HepG2 (cell line): ENCODE measurements around the gene MVP. TPM values are rescaled to one million over a fixed set of nuclear protein-coding genes. Genes with fewer than 3 reads are reported as not detected.

Experiments
- ARNT ChIP-seq: fragments of 450-650 bp; IDR thresholded peaks from 2 replicates; pipeline ENCODE4 v1.6.1; 2017
- FOXA3 ChIP-seq: IDR thresholded peaks from 2 replicates; pipeline ENCODE4 v1.6.1; 2016; ENCODE audit warnings: missing genetic modification reagents, missing compliant biosample characterization
- MYC ChIP-seq: sonication (generic); formaldehyde crosslinking; IDR thresholded peaks from 2 replicates; pipeline ENCODE4 v1.9.0; 2021; ENCODE audit warnings: missing genetic modification reagents, borderline replicate concordance
- POLR2G ChIP-seq: fragments of 200-400 bp; formaldehyde crosslinking; IDR thresholded peaks from 2 replicates; pipeline ENCODE4 v1.6.1; 2018; ENCODE audit warnings: mild to moderate bottlenecking, low read depth, low read length, moderate library complexity
- SALL2 ChIP-seq: sonication (generic); formaldehyde crosslinking; IDR thresholded peaks from 2 replicates; pipeline ENCODE4 v1.8.1; 2023; ENCODE audit warnings: mild to moderate bottlenecking, missing genetic modification reagents, inconsistent platforms
- TCF12 ChIP-seq, 2 experiments: fragments of 450-650 bp in 1 of 2; sonication (generic) in 1 of 2; formaldehyde crosslinking in 1 of 2; IDR thresholded peaks; 2 replicates each; pipeline versions ENCODE4 v1.6.1 to v1.8.0; 2017 to 2022; ENCODE audit warnings: antibody characterized with exemption in 1 of 2, mild to moderate bottlenecking in 1 of 2, missing genetic modification reagents in 1 of 2, moderate library complexity in 1 of 2
- ZFY ChIP-seq: sonication (generic); formaldehyde crosslinking; IDR thresholded peaks from 2 replicates; pipeline ENCODE4 v1.4.0; 2020; ENCODE audit warnings: missing genetic modification reagents
- ZNF224 ChIP-seq: sonication (generic); formaldehyde crosslinking; IDR thresholded peaks from 2 replicates; pipeline ENCODE4 v1.5.0; 2020; ENCODE audit warnings: mild to moderate bottlenecking, missing genetic modification reagents
- ZNF234 ChIP-seq: sonication (generic); formaldehyde crosslinking; conservative IDR thresholded peaks from 2 replicates; pipeline ENCODE4 v1.5.1; 2020; ENCODE audit warnings: mild to moderate bottlenecking, missing genetic modification reagents
- ZNF335 ChIP-seq: sonication (generic); formaldehyde crosslinking; IDR thresholded peaks from 2 replicates; pipeline ENCODE4 v1.4.0; 2020; ENCODE audit warnings: missing genetic modification reagents
- ZNF558 ChIP-seq: sonication (generic); formaldehyde crosslinking; IDR thresholded peaks from 2 replicates; pipeline ENCODE4 v1.9.0; 2022; ENCODE audit warnings: mild to moderate bottlenecking, missing genetic modification reagents, borderline replicate concordance
- ZNF652 ChIP-seq: IDR thresholded peaks from 2 replicates; pipeline ENCODE4 v1.6.1; 2016; ENCODE audit warnings: low read depth, borderline replicate concordance
- polyA plus RNA-seq, 8 experiments: library from polyadenylated mRNA; depleted of rRNA in 3 of 8; stranded (reverse) in 7 of 8; unstranded in 1 of 8; fragments of >200 nt; fragmentation: Illumina TruSeq in 4 of 8; extraction: Trizol in 4 of 8; gene quantifications; 2 replicates each; pipeline versions ENCODE4 v1.2.1 to v1.2.3, GENCODE V29; 2011 to 2016; ENCODE audit warnings: low read depth in 4 of 8, missing spikeins in 1 of 8, mixed read lengths in 1 of 8; ENCODE audit not compliant: insufficient read depth in 1 of 8
- total RNA-seq, 5 experiments: library from RNA; depleted of rRNA; stranded (reverse); fragments of >200 nt; fragmentation: Illumina TruSeq; extraction: Trizol; gene quantifications; 2 replicates each; pipeline ENCODE4 v1.2.3, GENCODE V29; 2016; ENCODE audit warnings: low read depth in 1 of 5
- TF ChIP-seq, protein P1 (sequence below): sonication (generic); formaldehyde crosslinking; conservative IDR thresholded peaks from 2 replicates; pipeline ENCODE4 v1.4.0; 2020; ENCODE audit warnings: missing genetic modification reagents
- TF ChIP-seq, protein P2 (sequence below): IDR thresholded peaks from 2 replicates; pipeline ENCODE4 v1.6.1; 2016; ENCODE audit warnings: mild to moderate bottlenecking, missing biosample characterization, missing genetic modification reagents
- TF ChIP-seq, protein P3 (sequence below): sonication (generic); formaldehyde crosslinking; IDR thresholded peaks from 2 replicates; pipeline ENCODE4 v1.5.1; 2020; ENCODE audit warnings: missing genetic modification reagents, mild to moderate bottlenecking, borderline replicate concordance
- TF ChIP-seq, protein P4 (sequence below): fragments of 450-650 bp; IDR thresholded peaks from 2 replicates; pipeline ENCODE4 v1.6.1; 2016
- TF ChIP-seq, protein P5 (sequence below): sonication (generic); formaldehyde crosslinking; IDR thresholded peaks from 2 replicates; pipeline ENCODE4 v1.8.0; 2022; ENCODE audit warnings: mild to moderate bottlenecking, missing genetic modification reagents; ENCODE audit not compliant: insufficient replicate concordance
- TF ChIP-seq, protein P6 (sequence below): sonication (generic); formaldehyde crosslinking; IDR thresholded peaks from 2 replicates; pipeline ENCODE4 v1.4.0; 2020; ENCODE audit warnings: mild to moderate bottlenecking, missing genetic modification reagents

The MVP gene
- total and polyA plus RNA-seq, 2 of the 13 experiments (the other 11 are each of a cell fraction or from before 2014, with no cell fraction given) = 22.9 to 43.5 TPM

DNA sequence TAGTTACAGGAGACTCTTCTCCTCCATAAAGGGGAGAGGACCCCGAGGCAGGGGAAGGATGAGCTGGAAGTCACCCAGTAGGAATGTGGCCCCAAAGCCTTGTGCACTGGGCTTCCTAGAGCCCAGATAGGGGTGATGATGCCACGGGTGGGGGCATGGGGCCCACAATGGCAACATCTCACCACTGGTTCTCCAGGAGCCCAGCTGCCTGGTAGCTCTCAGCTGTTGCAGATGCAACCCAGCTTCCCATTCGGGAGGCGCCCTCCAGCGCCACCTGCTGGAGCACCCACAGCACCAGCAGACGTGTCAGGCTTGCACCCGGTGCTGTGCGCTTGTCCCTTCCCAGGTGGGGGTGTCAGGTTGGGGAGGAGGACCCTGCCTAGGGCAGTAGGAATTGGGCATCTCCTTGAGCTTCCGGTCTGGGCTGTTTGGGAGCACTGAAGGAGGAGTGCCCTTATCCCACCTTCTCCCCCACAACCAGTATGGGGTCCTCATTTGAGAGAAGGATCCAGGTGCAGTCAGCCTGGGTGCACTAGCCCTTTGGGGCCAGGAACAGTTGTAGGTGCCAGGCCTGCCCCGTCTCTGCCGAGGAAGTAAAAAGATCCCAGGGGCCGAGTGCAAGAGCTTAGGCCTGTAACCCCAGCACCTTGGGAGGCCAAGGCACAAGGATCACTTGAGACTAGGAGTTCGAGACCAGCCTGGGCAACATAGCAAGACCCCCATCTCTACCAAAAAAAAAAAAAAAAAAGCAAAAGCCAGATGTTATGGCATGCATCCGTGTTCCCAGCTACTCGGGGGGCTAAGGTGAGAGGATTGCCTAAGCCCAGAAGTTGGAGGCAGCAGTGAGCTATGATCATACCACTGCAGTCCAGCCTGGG is 28.4 kb downstream of the MVP start (continued):
- TF ChIP-seq TCF12 (IDR thresholded peaks at IDR 0.05) (no peak), TCF12 (CRISPR knock-in tag; IDR thresholded peaks at IDR 0.05) (no peak), ZNF652 (CRISPR knock-in tag) (no peak), FOXA3 (CRISPR knock-in tag) (0 out of 2 replicates have a peak, but pooled peaks have one; percentile 48), ZNF234 (CRISPR knock-in tag) (no peak), SALL2 (CRISPR knock-in tag) (peak; percentile 64), ZNF224 (CRISPR knock-in tag) (no peak), ARNT (no peak), ZNF335 (no peak), MYC (CRISPR knock-in tag) (peak; percentile 68; the same call in 1 of the 2 replicates), ZNF558 (no peak), POLR2G (no peak), ZFY (CRISPR knock-in tag) (0 out of 2 replicates have a peak, but pooled peaks have one; percentile 14)
- TF ChIP-seq, protein P1, sequence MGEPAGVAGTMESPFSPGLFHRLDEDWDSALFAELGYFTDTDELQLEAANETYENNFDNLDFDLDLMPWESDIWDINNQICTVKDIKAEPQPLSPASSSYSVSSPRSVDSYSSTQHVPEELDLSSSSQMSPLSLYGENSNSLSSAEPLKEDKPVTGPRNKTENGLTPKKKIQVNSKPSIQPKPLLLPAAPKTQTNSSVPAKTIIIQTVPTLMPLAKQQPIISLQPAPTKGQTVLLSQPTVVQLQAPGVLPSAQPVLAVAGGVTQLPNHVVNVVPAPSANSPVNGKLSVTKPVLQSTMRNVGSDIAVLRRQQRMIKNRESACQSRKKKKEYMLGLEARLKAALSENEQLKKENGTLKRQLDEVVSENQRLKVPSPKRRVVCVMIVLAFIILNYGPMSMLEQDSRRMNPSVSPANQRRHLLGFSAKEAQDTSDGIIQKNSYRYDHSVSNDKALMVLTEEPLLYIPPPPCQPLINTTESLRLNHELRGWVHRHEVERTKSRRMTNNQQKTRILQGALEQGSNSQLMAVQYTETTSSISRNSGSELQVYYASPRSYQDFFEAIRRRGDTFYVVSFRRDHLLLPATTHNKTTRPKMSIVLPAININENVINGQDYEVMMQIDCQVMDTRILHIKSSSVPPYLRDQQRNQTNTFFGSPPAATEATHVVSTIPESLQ (CRISPR knock-in tag) = no peak
- TF ChIP-seq, protein P2, sequence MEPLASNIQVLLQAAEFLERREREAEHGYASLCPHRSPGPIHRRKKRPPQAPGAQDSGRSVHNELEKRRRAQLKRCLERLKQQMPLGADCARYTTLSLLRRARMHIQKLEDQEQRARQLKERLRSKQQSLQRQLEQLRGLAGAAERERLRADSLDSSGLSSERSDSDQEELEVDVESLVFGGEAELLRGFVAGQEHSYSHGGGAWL (CRISPR knock-in tag) = no peak
- TF ChIP-seq, protein P3, sequence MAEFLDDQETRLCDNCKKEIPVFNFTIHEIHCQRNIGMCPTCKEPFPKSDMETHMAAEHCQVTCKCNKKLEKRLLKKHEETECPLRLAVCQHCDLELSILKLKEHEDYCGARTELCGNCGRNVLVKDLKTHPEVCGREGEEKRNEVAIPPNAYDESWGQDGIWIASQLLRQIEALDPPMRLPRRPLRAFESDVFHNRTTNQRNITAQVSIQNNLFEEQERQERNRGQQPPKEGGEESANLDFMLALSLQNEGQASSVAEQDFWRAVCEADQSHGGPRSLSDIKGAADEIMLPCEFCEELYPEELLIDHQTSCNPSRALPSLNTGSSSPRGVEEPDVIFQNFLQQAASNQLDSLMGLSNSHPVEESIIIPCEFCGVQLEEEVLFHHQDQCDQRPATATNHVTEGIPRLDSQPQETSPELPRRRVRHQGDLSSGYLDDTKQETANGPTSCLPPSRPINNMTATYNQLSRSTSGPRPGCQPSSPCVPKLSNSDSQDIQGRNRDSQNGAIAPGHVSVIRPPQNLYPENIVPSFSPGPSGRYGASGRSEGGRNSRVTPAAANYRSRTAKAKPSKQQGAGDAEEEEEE = no peak
- TF ChIP-seq, protein P4, sequence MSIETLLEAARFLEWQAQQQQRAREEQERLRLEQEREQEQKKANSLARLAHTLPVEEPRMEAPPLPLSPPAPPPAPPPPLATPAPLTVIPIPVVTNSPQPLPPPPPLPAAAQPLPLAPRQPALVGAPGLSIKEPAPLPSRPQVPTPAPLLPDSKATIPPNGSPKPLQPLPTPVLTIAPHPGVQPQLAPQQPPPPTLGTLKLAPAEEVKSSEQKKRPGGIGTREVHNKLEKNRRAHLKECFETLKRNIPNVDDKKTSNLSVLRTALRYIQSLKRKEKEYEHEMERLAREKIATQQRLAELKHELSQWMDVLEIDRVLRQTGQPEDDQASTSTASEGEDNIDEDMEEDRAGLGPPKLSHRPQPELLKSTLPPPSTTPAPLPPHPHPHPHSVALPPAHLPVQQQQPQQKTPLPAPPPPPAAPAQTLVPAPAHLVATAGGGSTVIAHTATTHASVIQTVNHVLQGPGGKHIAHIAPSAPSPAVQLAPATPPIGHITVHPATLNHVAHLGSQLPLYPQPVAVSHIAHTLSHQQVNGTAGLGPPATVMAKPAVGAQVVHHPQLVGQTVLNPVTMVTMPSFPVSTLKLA = no peak
- TF ChIP-seq, protein P5, sequence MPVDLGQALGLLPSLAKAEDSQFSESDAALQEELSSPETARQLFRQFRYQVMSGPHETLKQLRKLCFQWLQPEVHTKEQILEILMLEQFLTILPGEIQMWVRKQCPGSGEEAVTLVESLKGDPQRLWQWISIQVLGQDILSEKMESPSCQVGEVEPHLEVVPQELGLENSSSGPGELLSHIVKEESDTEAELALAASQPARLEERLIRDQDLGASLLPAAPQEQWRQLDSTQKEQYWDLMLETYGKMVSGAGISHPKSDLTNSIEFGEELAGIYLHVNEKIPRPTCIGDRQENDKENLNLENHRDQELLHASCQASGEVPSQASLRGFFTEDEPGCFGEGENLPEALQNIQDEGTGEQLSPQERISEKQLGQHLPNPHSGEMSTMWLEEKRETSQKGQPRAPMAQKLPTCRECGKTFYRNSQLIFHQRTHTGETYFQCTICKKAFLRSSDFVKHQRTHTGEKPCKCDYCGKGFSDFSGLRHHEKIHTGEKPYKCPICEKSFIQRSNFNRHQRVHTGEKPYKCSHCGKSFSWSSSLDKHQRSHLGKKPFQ = no peak
- TF ChIP-seq, protein P6, sequence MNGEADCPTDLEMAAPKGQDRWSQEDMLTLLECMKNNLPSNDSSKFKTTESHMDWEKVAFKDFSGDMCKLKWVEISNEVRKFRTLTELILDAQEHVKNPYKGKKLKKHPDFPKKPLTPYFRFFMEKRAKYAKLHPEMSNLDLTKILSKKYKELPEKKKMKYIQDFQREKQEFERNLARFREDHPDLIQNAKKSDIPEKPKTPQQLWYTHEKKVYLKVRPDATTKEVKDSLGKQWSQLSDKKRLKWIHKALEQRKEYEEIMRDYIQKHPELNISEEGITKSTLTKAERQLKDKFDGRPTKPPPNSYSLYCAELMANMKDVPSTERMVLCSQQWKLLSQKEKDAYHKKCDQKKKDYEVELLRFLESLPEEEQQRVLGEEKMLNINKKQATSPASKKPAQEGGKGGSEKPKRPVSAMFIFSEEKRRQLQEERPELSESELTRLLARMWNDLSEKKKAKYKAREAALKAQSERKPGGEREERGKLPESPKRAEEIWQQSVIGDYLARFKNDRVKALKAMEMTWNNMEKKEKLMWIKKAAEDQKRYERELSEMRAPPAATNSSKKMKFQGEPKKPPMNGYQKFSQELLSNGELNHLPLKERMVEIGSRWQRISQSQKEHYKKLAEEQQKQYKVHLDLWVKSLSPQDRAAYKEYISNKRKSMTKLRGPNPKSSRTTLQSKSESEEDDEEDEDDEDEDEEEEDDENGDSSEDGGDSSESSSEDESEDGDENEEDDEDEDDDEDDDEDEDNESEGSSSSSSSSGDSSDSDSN (CRISPR knock-in tag) = peak; percentile 50
